ENCODE data around the gene LCAT. TPM values are rescaled to one million over a fixed set of nuclear protein-coding genes. Genes with fewer than 3 reads are reported as not detected.

LCAT gene
- polyA plus RNA-seq, 1 of the 3 experiments (the other 2 are of a cell fraction), result 11.1 TPM

- WGBS (ENCODE audit: low lambda C conversion rate), result 90% methylated on average over 1 of the region's 3 CpGs
- CTCF ChIA-PET, result interaction anchor here (0.8 kb wide), 1 partner anchor 74 kb away, joined by 4 read pairs; no protein-coding TSS in a partner anchor
- no peak overlapping the region for H2AFZ ChIP-seq (ENCODE audit: low read depth)
- H3K9me3 ChIP-seq, result no peaks in the 10 kb centered on the region
- H3K4me1 ChIP-seq (ENCODE audit: control insufficient read depth in 1 of 2, insufficient read depth in 2 of 2, low read depth in 1 of 2, low read length in 1 of 2), result peaks cover 15 to 38% of the 10 kb centered on the region in 2 experiments; a peak in 3 of 4 replicates
- TF ChIP-seq MEF2A (IDR thresholded peaks at IDR 0.05; ENCODE audit: borderline replicate concordance, low read depth), result no peak
- TF ChIP-seq RXRA (IDR thresholded peaks at IDR 0.05; ENCODE audit: borderline replicate concordance, low read depth), result no peak
- no peak for TF ChIP-seq USF1 (IDR thresholded peaks at IDR 0.05; ENCODE audit: borderline replicate concordance, low read depth)
- peak overlapping the region; percentile 96 for H3K9ac ChIP-seq
- H3K4me2 ChIP-seq, result peak overlapping the region; percentile 96
- peak overlapping the region; percentile 7 to 67; a peak in 3 of 4 replicates for H3K27ac ChIP-seq (ENCODE audit: low read depth in 2 of 2, low read length in 1 of 2)
- H4K20me1 ChIP-seq (ENCODE audit: insufficient read depth), result peaks cover 49% of the 10 kb centered on the region
- DNase-seq, result no peak
- H3K79me2 ChIP-seq (ENCODE audit: insufficient read depth), result peaks cover 67% of the 10 kb centered on the region
- peaks cover 22 to 24% of the 10 kb centered on the region in 2 experiments for H3K36me3 ChIP-seq (replicated peaks in 1 of 2; ENCODE audit: control insufficient read depth in 1 of 2, insufficient read depth in 2 of 2, low read length in 1 of 2)
- no peaks in the 10 kb centered on the region for H3K27me3 ChIP-seq (ENCODE audit: insufficient read depth)
- H3F3A ChIP-seq (replicated peaks; ENCODE audit: insufficient read depth), result peaks cover 4% of the 10 kb centered on the region
- H3K4me3 ChIP-seq (ENCODE audit: low read depth in 2 of 2, low read length in 1 of 2), result peak overlapping the region; percentile 73 to 79
- POLR2A ChIA-PET, result interaction anchor here (0.9 to 1.2 kb wide), 2 partner anchors 19 to 27 kb away, joined by 3 to 6 read pairs; no protein-coding TSS in a partner anchor
- no peaks in the 10 kb centered on the region for H3K9me2 ChIP-seq
These were observed 22.7 kb upstream of the LCAT start for GRCh38 chr16:67966549-67967182.

- Histone ChIP-seq H3F3A (replicated peaks; ENCODE audit: insufficient read depth) (peaks cover 4% of the 10 kb centered on the region), H3K79me2 (ENCODE audit: insufficient read depth) (peaks cover 68% of the 10 kb centered on the region), H3K4me3 (ENCODE audit: low read depth in 2 of 2, low read length in 1 of 2) (peak overlapping the region; percentile 73 to 79; a peak in 3 of 4 replicates), H3K9ac (peak overlapping the region; percentile 96), H3K4me1 (ENCODE audit: control insufficient read depth in 1 of 2, insufficient read depth in 2 of 2, low read depth in 1 of 2, low read length in 1 of 2) (peaks cover 15 to 45% of the 10 kb centered on the region in 2 experiments; a peak in 3 of 4 replicates), H3K27me3 (ENCODE audit: insufficient read depth) (no peaks in the 10 kb centered on the region), H4K20me1 (ENCODE audit: insufficient read depth) (peaks cover 55% of the 10 kb centered on the region), H3K9me3 (no peaks in the 10 kb centered on the region), H2AFZ (ENCODE audit: low read depth) (no peak overlapping the region), H3K9me2 (no peaks in the 10 kb centered on the region), H3K36me3 (replicated peaks in 1 of 2; ENCODE audit: control insufficient read depth in 1 of 2, insufficient read depth in 2 of 2, low read length in 1 of 2) (peaks cover 29% of the 10 kb centered on the region in 2 experiments), H3K4me2 (peak overlapping the region; percentile 96), H3K27ac (ENCODE audit: low read depth in 2 of 2, low read length in 1 of 2) (peak overlapping the region; percentile 7 to 67; a peak in 3 of 4 replicates)
- ChIA-PET POLR2A (interaction anchor here (0.9 to 1.2 kb wide), 2 partner anchors 18 to 26 kb away, joined by 3 to 6 read pairs; no protein-coding TSS in a partner anchor), CTCF (interaction anchor here (0.7 to 1.2 kb wide), 5 partner anchors 31 to 161 kb away, joined by 3 to 4 read pairs (median 3); no protein-coding TSS in a partner anchor)
- no peak for DNase-seq
- TF ChIP-seq FOSL2 (IDR thresholded peaks at IDR 0.05; ENCODE audit: borderline replicate concordance, low read depth) (no peak), ELF1 (IDR thresholded peaks at IDR 0.05) (no peak), FOXJ3 (CRISPR knock-in tag; IDR thresholded peaks at IDR 0.05) (no peak), NFIC (IDR thresholded peaks at IDR 0.05; ENCODE audit: borderline replicate concordance) (no peak), TEAD4 (IDR thresholded peaks at IDR 0.05; ENCODE audit: borderline replicate concordance, insufficient read depth) (no peak), SMC3 (IDR thresholded peaks at IDR 0.05; ENCODE audit: low read depth, low read length) (no peak), NRF1 (IDR thresholded peaks at IDR 0.05; ENCODE audit: low read depth, low read length) (no peak), RXRA (IDR thresholded peaks at IDR 0.05; ENCODE audit: borderline replicate concordance, low read depth) (no peak), EZH2phosphoT487 (IDR thresholded peaks at IDR 0.05; ENCODE audit: borderline replicate concordance, low read depth) (no peak), FOXM1 (IDR thresholded peaks at IDR 0.05; ENCODE audit: low read depth) (no peak), GATA2 (CRISPR knock-in tag; IDR thresholded peaks at IDR 0.05) (no peak), POLR2AphosphoS5 (IDR thresholded peaks at IDR 0.05; ENCODE audit: low read depth, low read length) (no peak), MXI1 (IDR thresholded peaks at IDR 0.05; ENCODE audit: low read depth, low read length) (no peak), RCOR1 (IDR thresholded peaks at IDR 0.05; ENCODE audit: low read length) (no peak), CHD2 (IDR thresholded peaks at IDR 0.05; ENCODE audit: low read length, partially characterized antibody) (no peak), TAF1 (IDR thresholded peaks at IDR 0.05; ENCODE audit: borderline replicate concordance, low read depth, low read length) (no peak)
- TF ChIP-seq, protein P1, sequence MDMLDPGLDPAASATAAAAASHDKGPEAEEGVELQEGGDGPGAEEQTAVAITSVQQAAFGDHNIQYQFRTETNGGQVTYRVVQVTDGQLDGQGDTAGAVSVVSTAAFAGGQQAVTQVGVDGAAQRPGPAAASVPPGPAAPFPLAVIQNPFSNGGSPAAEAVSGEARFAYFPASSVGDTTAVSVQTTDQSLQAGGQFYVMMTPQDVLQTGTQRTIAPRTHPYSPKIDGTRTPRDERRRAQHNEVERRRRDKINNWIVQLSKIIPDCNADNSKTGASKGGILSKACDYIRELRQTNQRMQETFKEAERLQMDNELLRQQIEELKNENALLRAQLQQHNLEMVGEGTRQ (IDR thresholded peaks at IDR 0.05; ENCODE audit: borderline replicate concordance, low read depth, low read length), result no peak
- WGBS (ENCODE audit: low lambda C conversion rate), result 95% methylated on average over 10 of the region's 11 CpGs
These were observed 22.0 kb upstream of the LCAT start for GRCh38 chr16:67965668-67966548.

Measured in SK-N-SH (cell line).